B cell (primary cell): ENCODE data around the gene KSR2.

ENCODE experiments used
- EZH2 ChIP-seq: IDR thresholded peaks from 2 replicates; pipeline ENCODE4 v1.6.1; 2012; ENCODE audit warnings: borderline replicate concordance, low read depth, mild to moderate bottlenecking, moderate library complexity, low read length; ENCODE audit not compliant: insufficient read depth, poor library complexity, severe bottlenecking
- TF ChIP-seq, protein P1 (sequence below): fragments of 200-600 bp; IDR thresholded peaks from one replicate; pipeline ENCODE4 v1.8.0; 2022; ENCODE audit warnings: antibody characterized with exemption, mild to moderate bottlenecking

DNA sequence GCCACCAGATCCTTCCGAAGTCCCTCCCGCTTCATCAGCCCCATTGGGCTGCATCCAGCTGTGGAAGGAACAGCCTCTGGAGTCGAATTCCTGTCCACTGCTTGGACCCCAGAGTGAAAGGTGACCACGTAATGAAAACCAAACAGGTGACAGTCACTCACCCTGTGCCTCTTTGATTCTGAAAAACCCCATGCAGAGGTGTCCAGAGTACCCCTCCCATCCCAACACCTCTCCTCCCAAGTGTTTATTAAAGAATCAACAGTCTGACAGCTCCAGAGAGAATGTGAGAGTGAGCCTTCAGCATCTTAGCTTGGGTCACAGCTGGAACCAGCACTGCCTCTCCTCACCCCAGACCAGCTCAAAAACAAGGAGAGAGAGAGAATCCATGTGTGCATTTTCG is 428.8 kb downstream of the KSR2 start:
- TF ChIP-seq, protein P1, sequence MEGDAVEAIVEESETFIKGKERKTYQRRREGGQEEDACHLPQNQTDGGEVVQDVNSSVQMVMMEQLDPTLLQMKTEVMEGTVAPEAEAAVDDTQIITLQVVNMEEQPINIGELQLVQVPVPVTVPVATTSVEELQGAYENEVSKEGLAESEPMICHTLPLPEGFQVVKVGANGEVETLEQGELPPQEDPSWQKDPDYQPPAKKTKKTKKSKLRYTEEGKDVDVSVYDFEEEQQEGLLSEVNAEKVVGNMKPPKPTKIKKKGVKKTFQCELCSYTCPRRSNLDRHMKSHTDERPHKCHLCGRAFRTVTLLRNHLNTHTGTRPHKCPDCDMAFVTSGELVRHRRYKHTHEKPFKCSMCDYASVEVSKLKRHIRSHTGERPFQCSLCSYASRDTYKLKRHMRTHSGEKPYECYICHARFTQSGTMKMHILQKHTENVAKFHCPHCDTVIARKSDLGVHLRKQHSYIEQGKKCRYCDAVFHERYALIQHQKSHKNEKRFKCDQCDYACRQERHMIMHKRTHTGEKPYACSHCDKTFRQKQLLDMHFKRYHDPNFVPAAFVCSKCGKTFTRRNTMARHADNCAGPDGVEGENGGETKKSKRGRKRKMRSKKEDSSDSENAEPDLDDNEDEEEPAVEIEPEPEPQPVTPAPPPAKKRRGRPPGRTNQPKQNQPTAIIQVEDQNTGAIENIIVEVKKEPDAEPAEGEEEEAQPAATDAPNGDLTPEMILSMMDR, result no peak
- TF ChIP-seq EZH2, result no peak
